ENCODE results near the gene FLRT1. TPM values are rescaled to one million over a fixed set of nuclear protein-coding genes. Genes with fewer than 3 reads are reported as not detected.

FLRT1 gene
- total RNA-seq, 1 donor from 2014 or later, result 0.26 TPM

DNA sequence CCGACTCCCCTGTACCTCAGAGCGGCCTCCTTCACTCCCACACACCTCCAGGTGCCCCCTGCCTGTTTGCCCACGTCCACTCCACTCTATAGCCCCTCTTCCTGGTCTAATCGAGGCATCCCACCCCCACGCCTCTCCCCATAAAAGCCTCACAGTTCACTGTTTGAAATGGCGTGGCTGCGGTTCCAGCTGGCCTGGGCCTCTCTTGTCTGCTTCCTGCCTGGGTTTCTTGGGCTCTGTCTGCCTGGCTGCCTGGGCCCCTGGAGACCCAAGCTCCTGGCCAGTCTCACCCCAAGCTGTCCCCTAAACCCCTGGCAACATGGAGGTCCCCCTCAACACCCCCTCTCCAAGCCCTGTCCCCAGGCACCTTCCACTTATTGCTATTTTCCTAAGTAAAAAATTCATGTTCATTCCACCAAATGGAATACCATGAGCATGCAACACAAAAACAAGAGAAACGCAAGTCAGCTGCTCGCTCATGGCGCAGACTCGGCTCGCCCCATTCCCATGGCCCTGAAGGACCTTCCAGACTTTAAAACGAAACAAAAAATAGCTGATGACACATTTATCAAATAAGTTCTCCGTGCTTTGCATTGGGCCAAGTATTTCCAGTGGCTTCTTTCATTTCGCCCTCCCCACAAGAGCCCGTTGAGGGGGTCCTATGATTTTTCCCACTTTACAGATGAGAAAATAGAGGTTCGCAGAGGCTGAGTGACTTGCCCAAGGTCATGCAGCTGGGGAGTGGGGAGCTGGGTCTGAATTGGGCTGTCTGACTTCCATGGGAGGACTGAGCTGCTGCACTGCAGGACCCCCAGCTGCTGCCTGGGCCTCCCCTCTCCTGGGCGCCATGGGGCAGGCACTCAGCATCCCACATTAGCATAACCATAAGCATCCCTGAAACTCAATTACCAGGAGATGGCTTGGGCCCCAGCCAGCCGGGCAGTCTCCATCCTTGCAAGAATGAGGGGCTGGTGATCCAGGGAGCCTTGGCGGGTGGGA lies 11.7 kb upstream of the FLRT1 start:
- no peak for DNase-seq (ENCODE audit: low read depth)
- Histone ChIP-seq H3K36me3 (ENCODE audit: control insufficient read depth, insufficient read depth, low read length) (no peaks in the 10 kb centered on the region), H3K4me3 (ENCODE audit: low read depth, low read length) (no peak overlapping the region), H3K27me3 (ENCODE audit: control insufficient read depth, insufficient read depth, low read length) (peaks cover 7% of the 10 kb centered on the region)
- TF ChIP-seq, protein P1, sequence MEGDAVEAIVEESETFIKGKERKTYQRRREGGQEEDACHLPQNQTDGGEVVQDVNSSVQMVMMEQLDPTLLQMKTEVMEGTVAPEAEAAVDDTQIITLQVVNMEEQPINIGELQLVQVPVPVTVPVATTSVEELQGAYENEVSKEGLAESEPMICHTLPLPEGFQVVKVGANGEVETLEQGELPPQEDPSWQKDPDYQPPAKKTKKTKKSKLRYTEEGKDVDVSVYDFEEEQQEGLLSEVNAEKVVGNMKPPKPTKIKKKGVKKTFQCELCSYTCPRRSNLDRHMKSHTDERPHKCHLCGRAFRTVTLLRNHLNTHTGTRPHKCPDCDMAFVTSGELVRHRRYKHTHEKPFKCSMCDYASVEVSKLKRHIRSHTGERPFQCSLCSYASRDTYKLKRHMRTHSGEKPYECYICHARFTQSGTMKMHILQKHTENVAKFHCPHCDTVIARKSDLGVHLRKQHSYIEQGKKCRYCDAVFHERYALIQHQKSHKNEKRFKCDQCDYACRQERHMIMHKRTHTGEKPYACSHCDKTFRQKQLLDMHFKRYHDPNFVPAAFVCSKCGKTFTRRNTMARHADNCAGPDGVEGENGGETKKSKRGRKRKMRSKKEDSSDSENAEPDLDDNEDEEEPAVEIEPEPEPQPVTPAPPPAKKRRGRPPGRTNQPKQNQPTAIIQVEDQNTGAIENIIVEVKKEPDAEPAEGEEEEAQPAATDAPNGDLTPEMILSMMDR (IDR thresholded peaks at IDR 0.05; ENCODE audit: insufficient read depth, low read length, severe bottlenecking), result no peak
- no peak for FAIRE-seq

DNA sequence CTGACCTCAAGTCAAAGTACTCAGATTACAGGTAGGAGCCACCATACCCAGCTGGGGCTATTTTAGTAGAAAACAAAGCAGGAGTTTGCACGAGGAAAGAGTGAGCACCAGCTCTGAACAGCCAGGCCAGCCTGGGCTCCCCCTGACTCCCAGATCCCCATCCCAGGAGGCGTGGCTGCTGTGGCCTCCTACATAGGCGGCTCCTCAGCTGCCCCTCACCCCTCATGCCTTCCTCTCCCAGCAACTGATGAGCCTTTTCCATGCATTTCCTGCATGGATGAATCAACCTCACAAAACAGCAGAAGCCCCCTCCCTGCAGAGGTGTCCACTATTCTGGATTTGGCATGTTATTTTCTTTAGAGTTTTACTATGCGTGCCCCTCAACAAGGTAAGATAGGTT lies 10.5 kb upstream of the FLRT1 start:
- no peaks in the 10 kb centered on the region for H3K36me3 ChIP-seq (ENCODE audit: control insufficient read depth, insufficient read depth, low read length)
- FAIRE-seq (no peak), DNase-seq (ENCODE audit: low read depth) (no peak)
- H3K4me3 ChIP-seq (ENCODE audit: low read depth, low read length), result no peak overlapping the region
- H3K27me3 ChIP-seq (ENCODE audit: control insufficient read depth, insufficient read depth, low read length), result peaks cover 5% of the 10 kb centered on the region
- TF ChIP-seq, protein P1 (IDR thresholded peaks at IDR 0.05; ENCODE audit: insufficient read depth, low read length, severe bottlenecking), result no peak

DNA sequence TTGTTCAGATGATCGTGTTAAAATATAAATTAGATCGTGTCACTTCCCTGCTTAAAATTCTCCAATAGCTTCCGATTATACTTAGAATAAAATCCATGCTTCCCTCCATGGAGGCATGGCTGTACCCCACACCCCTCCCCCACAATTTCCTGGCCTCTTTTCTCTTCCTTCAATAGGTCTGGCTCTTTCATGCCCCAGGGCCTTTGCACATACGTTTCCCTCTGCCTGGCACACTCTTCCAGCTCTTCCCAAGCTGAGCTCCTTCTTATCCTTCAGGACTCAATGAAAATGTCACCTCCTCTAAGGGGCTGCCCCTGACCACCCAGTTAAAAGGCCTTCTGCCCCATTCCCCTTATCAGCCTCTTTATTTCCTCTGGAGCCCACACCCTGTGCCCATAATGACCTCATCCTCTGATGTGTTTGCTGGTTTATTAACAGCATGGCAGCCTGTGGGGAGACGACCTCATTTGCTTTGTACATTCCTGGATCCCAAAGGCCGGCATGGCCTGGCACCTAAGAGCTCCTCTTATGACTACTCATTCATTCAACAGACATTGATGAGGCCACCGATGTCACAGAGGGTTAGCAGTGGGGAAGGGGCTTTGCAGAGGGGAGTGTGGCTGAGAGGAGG lies 9.0 kb upstream of the FLRT1 start:
- peaks cover 4% of the 10 kb centered on the region for H3K27me3 ChIP-seq (ENCODE audit: control insufficient read depth, insufficient read depth, low read length)
- H3K36me3 ChIP-seq (ENCODE audit: control insufficient read depth, insufficient read depth, low read length), result no peaks in the 10 kb centered on the region
- no peak overlapping the region for H3K4me3 ChIP-seq (ENCODE audit: low read depth, low read length)
- TF ChIP-seq, protein P1 (IDR thresholded peaks at IDR 0.05; ENCODE audit: insufficient read depth, low read length, severe bottlenecking), result no peak
- FAIRE-seq (no peak), DNase-seq (ENCODE audit: low read depth) (no peak)

DNA sequence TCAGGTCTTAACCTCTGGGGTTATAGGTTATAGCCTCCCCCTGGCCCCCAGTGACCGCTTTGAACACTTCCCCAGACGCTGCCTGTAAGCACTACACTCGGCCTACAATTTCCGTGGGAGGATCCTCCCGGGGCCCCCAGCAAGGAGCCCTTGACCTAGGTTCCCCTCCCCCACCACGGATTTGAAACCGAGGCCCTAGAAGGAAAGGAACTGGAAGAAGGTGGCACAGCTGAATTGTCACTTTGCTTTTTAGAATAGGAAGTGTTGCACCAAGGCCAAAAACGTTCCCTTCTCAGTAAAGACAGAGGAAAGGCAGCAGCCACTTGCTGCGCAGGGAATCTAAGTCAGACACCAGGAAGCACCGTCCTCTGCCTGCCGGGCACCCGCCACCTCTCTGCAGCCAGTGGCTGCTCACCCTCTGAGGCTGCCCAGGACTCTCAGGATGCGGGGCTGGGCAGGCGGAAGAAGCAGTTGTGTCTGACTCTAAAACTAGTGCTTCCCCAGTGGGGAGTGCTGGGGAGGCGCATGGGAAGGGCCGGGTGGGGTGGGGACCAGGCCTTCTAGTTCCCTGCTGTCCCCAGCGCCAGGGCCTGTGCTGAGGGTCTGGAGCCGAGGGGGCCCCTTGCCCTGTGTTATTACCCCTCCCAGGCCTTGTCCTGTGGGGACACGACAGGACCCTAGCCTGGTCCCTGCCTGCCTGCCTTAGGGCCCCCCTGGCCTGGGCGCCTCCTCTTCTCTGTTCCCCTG lies 7.9 kb upstream of the FLRT1 start:
- FAIRE-seq (no peak), DNase-seq (ENCODE audit: low read depth) (no peak)
- Histone ChIP-seq H3K36me3 (ENCODE audit: control insufficient read depth, insufficient read depth, low read length) (no peaks in the 10 kb centered on the region), H3K27me3 (ENCODE audit: control insufficient read depth, insufficient read depth, low read length) (peaks cover 4% of the 10 kb centered on the region), H3K4me3 (ENCODE audit: low read depth, low read length) (no peak overlapping the region)
- TF ChIP-seq, protein P1 (IDR thresholded peaks at IDR 0.05; ENCODE audit: insufficient read depth, low read length, severe bottlenecking), result no peak

DNA sequence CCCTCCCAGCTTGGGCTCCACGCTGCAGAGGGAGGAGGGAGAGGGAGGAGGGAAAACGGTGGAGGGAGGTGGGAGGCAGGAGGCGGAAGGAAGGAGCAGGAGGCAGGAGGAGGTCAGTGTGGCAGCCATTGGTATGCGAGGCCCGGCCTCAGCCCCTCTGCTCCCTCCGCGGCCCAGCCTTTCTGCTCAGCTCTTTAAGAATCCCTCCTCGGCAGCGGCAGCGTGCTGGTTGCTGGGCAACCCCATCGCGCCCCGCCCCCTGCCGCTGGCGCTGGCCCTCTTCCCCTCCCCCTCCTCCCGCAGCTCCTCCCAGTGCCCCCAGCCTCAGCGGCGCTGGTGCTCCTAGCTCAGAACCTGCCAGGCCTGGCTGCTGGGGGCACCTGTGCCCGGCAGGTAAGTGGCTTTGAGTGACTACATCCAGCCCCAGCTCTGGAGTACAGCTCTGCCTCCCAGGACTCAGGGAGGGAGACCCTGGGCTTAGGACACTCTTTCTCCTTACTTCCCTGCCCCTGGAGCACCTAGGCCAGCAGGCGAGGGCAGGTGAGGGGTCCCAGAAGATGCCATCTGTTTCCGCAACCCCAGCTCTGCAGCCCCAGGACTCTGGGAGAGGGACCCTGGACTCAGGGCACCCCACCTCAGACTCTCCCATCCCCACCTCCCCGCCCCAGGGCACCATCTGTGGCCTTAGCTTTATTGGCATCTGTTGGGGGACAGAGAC lies 7.2 kb upstream of the FLRT1 start:
- TF ChIP-seq, protein P1 (IDR thresholded peaks at IDR 0.05; ENCODE audit: insufficient read depth, low read length, severe bottlenecking), result no peak
- FAIRE-seq, result no peak
- DNase-seq (ENCODE audit: low read depth), result no peak
- H3K4me3 ChIP-seq (ENCODE audit: low read depth, low read length), result no peak overlapping the region
- H3K36me3 ChIP-seq (ENCODE audit: control insufficient read depth, insufficient read depth, low read length), result no peaks in the 10 kb centered on the region
- peaks cover 5% of the 10 kb centered on the region for H3K27me3 ChIP-seq (ENCODE audit: control insufficient read depth, insufficient read depth, low read length)

Data from bronchial epithelial cell (primary cell).